Measurements from ENCODE around the gene C1orf35.
A peak's percentile ranks its signal among the peaks of the same experiment; 100 is the strongest.

Gene C1orf35

DNA sequence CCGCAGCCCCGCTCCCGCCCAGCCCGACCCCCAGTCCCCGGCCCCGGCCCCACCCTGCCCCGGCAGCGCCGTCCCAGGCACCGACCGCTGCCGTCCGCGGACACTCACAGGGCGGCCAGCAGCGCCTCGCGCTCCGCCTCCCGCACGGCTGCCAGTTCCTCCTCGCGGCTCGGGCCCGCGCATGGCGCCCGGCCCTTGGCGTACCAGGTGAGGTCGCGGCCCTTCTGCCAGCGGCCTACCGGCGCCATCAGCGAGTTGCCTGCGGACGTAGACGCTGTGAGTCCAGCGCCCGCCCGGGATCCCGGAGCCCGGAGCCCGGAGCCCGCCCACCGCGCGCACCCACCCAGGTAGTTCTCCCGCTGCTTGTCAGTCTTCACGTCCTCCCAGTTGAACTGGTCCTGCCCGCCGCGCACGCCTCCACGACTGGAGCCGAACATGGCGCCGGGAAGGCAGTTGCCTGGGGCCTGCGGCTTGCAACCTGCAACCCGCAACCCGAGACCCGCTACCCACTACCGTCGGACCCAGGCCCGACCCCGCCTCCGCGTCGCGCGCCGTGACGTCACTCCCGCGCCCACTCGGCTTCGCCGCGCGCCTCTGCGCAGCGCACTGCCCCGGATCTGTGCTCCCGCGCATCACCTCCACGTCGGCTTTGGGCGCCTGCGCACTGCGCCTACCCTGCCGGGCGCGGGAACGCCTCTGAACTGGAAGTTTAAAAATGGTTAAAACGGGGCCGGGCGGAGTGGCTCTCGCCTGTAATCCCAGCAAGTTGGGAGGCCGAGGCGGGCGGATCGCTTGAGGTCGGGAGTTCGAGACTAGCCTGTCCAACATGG lies at the start of gene C1orf35:
TSS of gene C1orf35 (minus strand) at position 535 of the 830 bp plus-strand sequence. CDS start at position 437, 98 bp downstream.
- DNase-seq, result peak; percentile 98

DNA sequence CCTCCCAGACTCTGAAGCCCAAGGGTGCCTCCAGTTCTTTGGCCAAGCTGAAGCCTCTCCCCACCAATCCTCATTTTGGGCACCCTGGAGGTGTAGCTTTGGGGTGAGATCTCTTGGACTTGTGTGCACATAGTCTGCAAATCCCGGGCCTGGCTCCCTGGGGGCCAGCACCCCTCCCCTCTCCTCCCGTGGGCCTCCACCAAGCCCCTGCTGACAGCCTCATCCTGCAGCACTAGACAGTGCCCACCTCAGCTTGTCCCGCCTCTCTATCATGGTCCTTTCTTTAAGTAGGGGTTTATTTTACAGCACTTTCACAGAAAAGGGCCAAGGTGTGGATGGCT lies 49.8 kb upstream of the C1orf35 start:
- no peak for DNase-seq

DNA sequence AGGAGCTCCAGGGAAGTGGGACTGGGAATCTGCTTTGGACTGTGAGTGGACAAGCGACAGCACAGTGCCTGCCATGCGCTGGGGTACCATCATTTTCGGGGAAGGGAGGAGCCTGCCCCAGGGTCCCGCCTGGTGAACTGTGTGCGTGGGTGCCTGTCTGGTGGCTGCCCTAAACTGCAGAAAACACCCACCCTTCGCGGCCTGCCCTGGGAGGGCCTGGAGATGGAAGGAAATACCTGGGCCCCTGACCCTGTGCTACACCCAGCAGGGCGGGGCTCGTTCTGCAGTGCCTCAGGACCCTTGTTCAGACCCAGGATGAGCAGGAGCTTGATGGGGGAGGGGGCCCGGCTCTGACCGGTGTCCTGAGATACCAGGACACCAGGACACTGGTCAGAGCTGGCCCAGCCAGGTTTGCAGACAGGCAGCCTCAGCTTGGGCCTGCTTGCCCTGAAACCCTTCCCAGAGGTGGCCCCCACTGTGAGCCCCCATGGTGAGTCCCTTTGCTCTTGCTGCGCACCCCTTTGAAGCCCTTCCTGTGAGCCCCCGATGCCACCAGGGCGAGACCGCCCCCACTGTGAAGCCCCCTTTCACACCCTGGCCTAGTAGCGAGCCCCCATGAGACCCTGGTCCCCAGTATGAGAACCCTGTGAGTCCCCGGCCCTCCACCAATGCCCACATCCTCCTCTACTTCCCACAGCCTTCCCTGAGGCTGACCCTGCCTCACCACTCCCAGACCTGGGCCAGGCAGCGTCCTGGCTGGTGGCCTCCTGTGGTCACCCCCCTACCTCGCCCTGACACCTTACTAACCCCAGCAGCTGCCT lies 49.2 kb upstream of the C1orf35 start:
- no peak for DNase-seq

DNA sequence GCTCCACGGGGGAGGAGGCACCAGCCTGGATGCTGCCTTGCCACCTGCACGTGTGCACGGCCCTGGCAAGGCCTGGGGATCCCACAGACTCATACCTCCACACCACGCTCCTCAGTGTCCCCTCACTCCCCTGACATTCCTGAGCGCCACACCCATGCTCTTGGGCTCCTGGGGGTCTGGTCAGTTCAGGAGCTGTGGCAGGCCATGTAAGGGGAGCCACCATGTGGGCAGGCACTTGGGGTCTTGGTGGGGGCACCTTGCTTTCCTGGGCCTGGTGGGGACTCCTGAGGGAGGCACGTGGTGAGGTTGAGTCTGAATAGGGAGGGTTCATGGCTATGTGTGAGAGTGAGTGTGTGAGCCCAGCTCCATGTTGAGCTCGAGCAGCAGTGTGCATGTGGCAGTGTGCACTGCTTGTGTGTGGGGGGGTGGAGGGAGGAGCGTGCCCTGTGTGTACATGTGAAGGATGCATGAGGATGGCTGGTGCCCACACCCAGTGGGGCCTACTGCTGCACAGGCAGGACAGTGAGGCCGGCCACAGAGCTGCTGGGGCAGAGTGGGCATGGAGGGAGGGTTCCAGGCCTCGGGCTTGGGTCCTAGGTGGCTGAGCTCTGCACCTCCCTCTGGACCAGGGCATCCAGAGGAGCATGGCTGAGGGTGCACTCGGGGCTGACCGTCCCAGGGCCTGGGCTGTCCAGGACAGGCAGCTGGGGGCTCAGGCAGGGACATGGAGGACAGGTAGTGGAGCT lies 48.2 kb upstream of the C1orf35 start:
- no peak for DNase-seq

DNA sequence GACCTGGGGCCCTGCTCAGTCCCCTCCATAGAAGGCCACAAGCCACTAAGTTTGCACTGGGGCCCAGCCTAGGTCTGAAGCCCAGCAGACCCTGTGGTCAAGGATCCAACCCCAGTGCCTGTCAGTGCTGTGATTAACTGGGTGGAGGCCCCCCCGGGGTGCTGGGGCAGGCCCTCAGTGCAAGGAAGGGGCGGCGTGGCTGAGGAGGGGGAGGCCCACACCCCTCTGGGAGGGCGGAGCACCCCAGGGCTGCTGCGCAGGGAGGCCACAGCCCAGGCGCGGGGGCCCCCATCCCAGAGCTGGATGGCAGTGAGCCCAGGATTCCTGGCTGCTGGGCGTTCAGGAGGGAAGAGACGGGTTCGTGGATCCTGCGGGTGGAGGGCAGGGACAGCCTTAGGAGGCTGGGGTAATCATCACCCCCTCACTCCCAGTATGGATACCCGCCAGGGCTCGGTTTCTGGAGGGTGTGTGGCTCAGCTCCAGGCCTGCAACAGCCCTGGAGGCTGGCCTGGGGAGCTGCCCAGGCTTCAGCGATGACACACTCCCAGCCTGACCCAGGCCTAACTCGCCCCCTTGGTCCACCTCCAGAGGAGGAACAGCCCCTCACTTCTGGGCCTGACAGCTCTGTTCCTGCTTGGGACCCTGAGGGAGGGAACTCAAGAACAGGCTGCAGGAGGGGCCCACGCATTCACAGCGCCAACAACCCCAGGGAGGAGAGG lies 47.5 kb upstream of the C1orf35 start:
- no peak for DNase-seq

DNA sequence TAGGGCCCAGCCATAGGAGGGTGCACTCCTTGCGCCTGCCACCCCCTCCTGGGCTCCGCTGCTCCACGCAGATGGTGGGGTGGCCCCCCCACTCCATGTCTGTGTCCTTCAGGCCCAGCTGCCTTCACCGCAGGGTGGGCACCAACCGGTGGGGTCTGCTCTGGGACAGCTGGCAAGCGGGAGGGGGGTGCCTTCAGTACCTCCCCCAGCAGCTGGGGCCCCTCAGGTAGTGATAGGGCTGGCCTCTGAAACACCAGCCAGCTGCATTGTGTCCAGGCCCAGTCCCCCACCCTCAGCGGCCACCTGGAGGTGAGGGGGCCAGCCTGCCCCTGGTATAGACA lies 47.0 kb upstream of the C1orf35 start:
- peak; percentile 40 for DNase-seq

DNA sequence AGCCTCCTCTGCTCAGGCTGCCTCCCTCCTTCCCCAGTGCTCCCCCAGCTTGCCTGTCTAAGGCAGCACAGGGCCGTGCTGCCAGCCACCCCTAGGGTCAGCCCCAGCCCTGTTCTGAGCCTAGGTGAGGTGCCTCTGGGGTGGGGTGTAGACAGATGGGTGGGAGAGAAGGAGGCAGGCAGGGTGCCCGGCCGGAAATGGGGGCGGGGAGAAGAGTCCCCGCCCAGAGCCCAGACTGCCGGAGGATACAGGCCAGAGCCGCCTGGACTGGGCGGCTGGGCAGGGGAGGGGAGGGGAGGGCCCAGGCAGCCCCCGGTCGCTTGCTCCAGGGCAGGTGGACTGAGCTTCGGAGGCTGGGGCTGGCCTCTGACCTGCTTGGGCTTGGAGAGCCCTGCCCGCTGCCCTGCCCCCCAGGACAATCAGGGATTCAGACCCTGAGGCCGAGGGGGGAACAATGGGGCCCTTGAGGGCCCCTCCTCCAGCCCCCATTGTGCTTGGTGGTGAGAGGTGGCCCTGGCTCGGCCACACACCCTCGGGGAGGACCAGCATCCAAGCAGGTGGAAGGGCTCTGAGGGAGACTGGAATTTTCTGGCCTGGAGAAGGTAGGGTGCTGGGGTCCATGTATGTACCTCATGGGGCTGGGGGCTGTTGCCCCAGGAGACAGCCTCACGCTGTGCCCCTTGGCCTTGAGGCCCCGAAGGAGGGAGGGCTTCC lies 46.4 kb upstream of the C1orf35 start, which contains the start of gene GJC2:
TSS of gene GJC2 (plus strand) at position 525 of the 714 bp plus-strand sequence. CDS start 7,829 bp downstream, outside the sequence.
- DNase-seq, result peak; percentile 66

DNA sequence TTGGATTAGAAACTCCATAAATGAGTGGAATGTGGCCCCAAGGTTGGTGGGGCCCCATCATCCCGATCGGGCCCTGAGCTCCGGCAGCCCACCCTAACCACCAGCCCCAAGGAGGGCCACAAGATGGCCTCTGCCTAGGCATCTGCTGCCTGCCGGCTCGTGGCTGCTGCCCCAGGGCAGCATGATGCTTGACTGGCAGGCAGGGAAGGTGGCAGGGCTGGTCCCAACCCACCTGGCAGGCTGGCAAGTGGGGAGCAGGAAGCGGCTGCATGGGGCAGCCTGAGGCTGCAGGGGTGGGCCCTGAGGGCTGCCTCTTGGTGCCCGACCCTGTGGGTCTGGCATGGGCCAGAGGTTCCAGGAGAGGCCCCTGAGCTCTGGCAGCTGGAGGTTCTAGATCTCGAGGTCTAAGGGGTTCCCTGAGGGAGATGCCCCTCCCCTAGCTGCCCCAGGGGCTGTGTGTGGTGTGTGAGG lies 45.8 kb upstream of the C1orf35 start:
- peak; percentile 26 for DNase-seq

DNA sequence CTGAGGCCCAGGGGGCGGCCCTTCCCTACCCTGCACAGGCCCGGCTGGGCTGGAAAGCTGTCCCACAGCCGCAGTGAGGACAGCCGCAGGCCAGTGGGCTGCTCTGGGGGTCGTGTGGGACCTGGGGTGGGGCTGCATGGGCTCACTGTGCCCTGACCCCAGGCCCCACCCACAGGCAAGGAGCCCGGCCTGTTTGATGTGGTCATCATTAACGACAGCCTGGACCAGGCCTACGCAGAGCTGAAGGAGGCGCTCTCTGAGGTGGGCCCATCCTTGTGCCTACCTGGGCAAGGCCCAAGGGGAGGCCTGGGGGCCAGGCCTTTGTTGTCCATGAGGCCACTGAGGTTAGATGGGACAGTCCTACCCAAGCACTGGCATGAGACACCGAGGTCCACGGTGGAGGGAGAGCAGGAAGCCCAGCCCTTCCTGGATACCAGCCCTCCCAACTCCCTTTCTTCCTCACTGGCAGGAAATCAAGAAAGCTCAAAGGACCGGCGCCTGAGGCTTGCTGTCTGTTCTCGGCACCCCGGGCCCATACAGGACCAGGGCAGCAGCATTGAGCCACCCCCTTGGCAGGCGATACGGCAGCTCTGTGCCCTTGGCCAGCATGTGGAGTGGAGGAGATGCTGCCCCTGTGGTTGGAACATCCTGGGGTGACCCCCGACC lies 45.2 kb upstream of the C1orf35 start:
- no peak for DNase-seq

DNA sequence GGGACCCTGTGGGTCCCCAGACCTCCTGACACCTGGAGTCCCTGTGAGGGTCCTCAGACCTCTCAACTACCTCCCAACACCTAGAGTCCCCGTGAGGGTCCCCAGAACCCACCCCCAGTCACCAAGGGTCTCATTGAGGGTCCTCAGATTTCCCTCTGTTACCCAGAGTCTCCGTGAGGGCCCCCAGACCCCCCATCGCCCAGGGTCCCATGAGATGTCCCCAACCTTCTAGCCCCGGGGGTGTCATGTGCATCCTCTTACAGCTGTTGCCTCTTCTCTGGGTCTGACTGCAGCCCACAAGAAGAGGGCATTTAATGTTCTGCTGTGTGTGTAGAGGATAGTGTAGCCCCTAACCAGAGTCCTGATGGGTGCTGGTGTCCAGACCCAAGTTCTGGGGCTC lies 44.6 kb upstream of the C1orf35 start:
- no peak for DNase-seq

DNA sequence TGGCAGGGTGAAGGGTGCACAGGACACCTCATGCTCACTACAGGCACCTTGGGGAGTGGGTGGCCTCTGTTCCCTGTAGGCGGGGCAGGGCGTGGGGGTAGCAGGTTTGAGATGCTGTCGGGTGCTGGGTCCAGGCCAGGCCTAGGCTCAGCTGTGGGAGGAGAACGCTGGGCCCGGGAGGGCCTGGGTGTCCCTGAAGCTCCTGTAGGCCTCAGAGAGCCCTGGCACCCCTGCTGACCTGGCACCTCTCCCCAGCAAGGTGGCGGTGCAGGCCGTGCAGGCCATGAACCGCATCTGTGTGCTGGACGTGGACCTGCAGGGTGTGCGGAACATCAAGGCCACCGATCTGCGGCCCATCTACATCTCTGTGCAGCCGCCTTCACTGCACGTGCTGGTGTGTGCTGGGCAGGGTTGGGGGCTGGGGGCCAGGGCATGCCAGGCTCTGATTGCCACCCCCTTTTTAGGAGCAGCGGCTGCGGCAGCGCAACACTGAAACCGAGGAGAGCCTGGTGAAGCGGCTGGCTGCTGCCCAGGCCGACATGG lies 44.1 kb upstream of the C1orf35 start:
- no peak for DNase-seq

DNA sequence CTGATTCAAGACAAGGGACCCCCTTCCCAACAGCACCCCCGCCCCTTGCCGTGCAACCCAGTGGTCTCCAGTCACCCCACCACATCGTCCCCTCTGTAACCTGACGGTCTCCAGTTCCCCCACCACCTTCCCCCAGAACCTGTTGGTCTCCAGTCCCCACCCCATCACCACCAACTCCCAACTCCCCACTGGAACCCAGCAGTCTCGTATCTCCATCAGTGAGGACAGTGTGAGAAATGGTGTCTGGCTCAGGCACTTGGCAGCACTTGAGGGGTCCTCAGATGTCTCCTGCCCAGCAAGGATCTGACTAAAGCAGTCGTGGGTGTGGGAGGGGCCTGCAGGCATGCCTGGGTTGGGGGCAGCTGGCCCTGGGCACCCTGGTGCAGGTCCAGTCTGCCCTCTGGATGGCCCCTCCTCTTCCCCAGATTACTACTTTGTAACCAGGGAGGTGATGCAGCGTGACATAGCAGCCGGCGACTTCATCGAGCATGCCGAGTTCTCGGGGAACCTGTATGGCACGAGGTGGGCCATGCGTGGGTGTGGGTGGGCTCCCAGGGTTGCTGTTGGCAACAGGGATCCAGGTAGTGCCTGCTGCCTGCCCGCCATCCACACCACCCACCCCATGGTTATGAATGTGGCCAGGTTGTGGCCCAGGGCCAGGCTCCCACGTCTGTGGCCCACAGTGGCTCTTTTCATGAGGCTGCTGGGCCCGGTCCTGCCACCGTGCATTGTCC lies 43.5 kb upstream of the C1orf35 start:
- no peak for DNase-seq

DNA sequence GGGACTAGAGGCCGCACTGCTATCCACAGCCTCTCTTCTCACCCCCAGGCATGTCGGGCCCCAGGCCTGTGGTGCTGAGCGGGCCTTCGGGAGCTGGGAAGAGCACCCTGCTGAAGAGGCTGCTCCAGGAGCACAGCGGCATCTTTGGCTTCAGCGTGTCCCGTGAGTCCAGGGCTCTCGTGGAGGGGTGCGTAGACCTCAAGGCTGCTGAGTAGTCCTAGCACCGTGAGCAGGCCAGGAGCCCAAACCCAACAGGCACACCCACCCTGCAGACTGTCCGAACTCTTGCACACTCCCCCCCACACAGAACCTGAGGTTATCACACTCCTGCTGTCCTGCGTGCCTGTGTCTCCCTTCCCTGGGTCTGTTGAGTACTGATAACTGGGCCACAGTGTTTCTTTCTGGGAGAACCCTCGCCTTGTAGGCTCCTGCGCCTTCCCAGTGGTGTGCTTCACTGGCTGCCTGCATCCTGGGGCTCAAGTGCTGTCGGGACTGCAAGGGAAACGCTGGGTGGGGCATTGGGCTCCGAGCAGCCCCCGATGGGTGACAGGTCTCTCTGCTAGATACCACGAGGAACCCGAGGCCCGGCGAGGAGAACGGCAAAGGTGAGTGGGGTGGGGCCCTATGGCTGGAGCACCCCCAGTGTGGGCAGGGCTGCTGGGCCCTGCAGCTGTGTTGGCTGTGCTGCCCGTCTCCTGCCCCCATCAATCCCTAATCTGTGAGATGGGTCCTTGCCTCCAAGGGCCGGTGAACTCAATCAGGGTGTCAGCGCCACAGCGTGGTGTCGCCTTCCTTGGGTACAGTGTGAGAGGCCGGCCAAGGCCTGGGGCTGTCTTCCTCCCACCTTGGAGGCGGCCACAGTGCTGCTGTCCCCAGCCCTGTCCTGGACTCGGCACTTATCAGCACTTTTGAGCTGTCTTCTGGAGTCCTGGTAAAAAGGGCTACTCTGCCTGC lies 42.6 kb upstream of the C1orf35 start:
- DNase-seq, result no peak

DNA sequence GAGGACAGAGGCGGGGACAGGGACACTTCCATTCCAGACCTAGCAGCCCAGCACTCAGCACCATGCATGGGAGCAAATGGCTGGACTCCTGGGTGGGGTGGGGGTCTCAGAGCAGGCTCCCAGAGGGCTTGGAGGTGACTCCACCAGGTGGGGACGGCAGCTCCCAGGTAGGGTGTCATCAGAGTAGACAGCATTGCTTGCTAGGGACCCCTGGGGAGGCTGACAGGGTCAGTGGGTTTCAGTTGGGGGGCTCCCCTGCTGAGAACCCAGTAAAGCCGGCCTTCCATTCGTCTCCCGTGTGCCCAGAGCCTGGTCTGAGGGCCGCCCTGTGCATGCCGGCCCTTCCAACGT lies 41.8 kb upstream of the C1orf35 start:
- DNase-seq, result no peak

DNA sequence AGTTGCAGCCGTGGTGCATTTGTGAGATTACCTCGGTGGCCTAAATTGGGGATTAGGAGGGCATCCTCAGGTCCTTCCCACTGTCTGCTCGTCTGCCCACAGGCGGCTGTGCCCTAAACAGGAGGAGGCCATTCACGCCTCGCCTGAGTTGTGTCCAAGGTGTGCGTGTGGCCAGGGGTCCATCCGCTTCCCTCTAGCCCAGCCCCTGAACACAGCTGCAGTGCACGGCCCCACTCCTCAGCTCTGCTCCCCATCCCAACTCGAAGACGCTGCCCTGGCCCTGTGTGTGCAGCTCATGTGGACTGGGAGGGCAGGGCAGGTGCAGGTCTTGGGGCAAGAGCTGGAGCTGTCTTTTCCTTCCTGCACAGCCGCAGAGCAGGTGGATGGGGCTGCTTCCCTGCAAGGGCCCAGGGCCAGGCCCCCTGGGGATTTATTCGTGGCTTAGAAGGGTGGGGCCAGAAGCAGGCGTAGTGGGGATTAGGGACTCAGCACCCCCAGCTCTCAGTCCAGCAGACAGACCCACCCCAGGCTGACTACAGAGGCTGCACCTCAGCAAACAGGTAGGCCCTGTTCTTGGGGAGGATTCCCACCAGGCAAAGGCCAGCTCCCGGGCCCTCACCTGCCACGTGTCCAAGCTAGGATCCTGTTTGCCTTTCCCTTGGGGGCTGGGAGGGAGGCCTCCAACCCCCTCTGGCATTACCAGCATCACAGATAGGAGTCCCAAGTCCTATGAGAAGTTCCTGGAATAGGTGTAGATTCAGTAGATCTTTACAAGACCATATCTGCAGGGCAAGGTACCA lies 41.3 kb upstream of the C1orf35 start:
- peak; percentile 10 for DNase-seq

DNA sequence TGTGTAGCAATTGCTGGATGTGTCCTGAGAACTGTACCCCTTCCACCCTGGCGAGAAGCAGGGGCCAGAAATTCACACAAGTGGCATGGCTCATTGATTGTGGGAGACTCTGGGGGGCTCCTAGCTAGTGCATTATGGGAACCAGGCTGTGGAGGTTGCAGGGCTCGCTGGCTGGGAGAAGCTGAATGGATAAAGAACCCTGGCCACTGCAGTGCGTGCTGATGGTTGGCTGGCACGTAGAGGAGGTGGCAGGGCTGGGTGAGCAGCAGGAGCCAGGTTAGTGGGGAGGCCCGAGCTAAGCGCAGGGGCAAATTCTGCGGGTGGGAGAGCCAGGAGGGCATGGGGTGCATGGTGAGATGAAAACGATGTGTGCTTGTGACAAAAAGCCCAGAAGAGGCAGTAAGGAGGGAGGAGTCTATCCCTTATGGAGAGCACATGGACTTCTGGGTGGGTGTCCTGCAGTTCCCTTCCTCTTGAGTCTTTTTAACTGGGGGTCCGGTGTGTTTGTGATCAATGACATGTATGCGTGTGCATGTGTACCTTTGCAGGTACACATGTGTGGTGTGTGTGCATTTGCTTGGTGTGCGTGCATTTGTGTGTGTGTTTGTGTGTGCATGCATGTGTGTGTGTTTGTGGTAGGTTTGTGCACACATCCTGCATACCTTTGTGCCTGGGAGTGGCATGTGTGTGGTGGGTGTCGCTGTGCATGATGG lies 40.5 kb upstream of the C1orf35 start:
- no peak for DNase-seq

DNA sequence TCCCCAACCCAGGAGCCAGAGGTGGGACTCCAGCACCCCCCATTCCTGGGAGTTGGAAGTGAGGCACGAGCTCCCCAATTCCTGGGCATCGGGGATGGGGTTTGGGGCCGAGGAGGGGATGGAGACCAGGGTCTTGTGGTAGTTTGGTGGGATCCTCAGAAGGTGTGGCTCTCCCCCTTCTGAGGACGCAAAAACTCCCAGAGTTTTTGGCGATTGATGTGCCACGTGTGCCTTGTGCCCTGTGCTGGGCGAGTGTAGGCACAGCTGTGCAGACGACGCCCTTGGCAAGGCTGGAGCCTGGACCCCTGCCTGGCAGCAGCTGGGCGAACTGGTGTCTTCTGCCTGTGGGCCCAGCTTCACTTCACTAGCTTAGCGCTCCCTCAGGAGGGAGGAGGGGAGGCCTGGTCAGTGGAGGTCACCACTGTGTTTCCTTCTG lies 39.6 kb upstream of the C1orf35 start:
- DNase-seq, result peak; percentile 49

Measured in NCI-H69 (cell line).